Measurements from ENCODE around the gene CBX4. TPM values are rescaled to one million over a fixed set of nuclear protein-coding genes. Genes with fewer than 3 reads are reported as not detected.

Gene CBX4
- total and polyA plus RNA-seq, 4 donors = 16.2 to 46.8 (median 30.6) TPM

Other genes starting within 250 kb of the CBX4 start
- 1 to 10 TPM; 3.1 to 7.6 TPM for gene RBFOX3, start 228.4 kb downstream of the CBX4 start, total RNA-seq
- gene RBFOX3, start 228.4 kb downstream of the CBX4 start, polyA plus RNA-seq (ENCODE audit: insufficient read length in 2 of 2) = 10 to 100 TPM; 58.5 to 64.9 TPM
- not detected for gene ENPP7, start 108.5 kb downstream of the CBX4 start, total RNA-seq
- under 1 TPM in 1 of 2 donors, not detected in 1; 0.08 TPM for gene ENPP7, start 108.5 kb downstream of the CBX4 start, polyA plus RNA-seq (ENCODE audit: insufficient read length in 2 of 2)
- gene CBX2, start 61.3 kb downstream of the CBX4 start, total RNA-seq = 10 to 100 TPM in 1 of 2 donors, 1 to 10 TPM in 1; 4.1 to 12.6 TPM
- 10 to 100 TPM; 10.4 to 14.2 TPM for gene CBX2, start 61.3 kb downstream of the CBX4 start, polyA plus RNA-seq (ENCODE audit: insufficient read length in 2 of 2)
- 1 to 10 TPM; 3.6 to 9.3 TPM for gene CBX8, start 42.4 kb downstream of the CBX4 start, total RNA-seq
- gene CBX8, start 42.4 kb downstream of the CBX4 start, polyA plus RNA-seq (ENCODE audit: insufficient read length in 2 of 2) = 10 to 100 TPM; 13.6 to 14.4 TPM
- 10 to 100 TPM; 16.7 to 25.9 TPM for gene TBC1D16, start 196.4 kb upstream of the CBX4 start, total RNA-seq
- gene TBC1D16, start 196.4 kb upstream of the CBX4 start, polyA plus RNA-seq (ENCODE audit: insufficient read length in 2 of 2) = 10 to 100 TPM; 36.4 to 38.8 TPM
- 10 to 100 TPM in 1 of 2 donors, 1 to 10 TPM in 1; 6.9 to 19.7 TPM for gene CCDC40, start 197.2 kb upstream of the CBX4 start, total RNA-seq
- 10 to 100 TPM; 24.7 to 34.6 TPM for gene CCDC40, start 197.2 kb upstream of the CBX4 start, polyA plus RNA-seq (ENCODE audit: insufficient read length in 2 of 2)